B cell (primary cell): ENCODE data around the gene PHC2.

ENCODE experiments used
- CTCF ChIP-seq: fragments of 200-600 bp; IDR thresholded peaks from one replicate; pipeline ENCODE4 v1.8.0; 2022; ENCODE audit warnings: antibody characterized with exemption, mild to moderate bottlenecking
- EZH2 ChIP-seq: IDR thresholded peaks from 2 replicates; pipeline ENCODE4 v1.6.1; 2012; ENCODE audit warnings: borderline replicate concordance, low read depth, mild to moderate bottlenecking, moderate library complexity, low read length; ENCODE audit not compliant: insufficient read depth, poor library complexity, severe bottlenecking

GRCh38 chr1:33384040-33384812 is 46.7 kb downstream of the PHC2 start:
- no peak for TF ChIP-seq CTCF
- TF ChIP-seq EZH2 = no peak
